Sigmoid colon (tissue), 4 donors: ENCODE measurements around the gene SLC5A9.

Experiments
- CTCF ChIP-seq, 4 experiments: fragments of 450-650 bp in 3 of 4; fragments of 200-600 bp in 1 of 4; IDR thresholded peaks; one replicate each; pipeline ENCODE4 v1.5.1; 2016 to 2019; ENCODE audit warnings: antibody characterized with exemption in 4 of 4, mild to moderate bottlenecking in 3 of 4, moderate library complexity in 2 of 4
- EP300 ChIP-seq, 4 donors: sonication (generic); formaldehyde crosslinking; IDR thresholded peaks; one replicate each; pipeline ENCODE4 v1.6.1; 2017; ENCODE audit warnings: antibody characterized with exemption in 4 of 4
- POLR2A ChIP-seq, 2 donors: fragments of 450-650 bp; IDR thresholded peaks; one replicate each; pipeline ENCODE4 v1.6.1; 2016; ENCODE audit warnings: antibody characterized with exemption in 2 of 2, mild to moderate bottlenecking in 2 of 2, moderate library complexity in 2 of 2
- POLR2AphosphoS5 ChIP-seq, 4 donors: sonication (generic); formaldehyde crosslinking; IDR thresholded peaks; one replicate each; pipeline ENCODE4 v1.6.1; 2017; ENCODE audit warnings: antibody characterized with exemption in 4 of 4

- TF ChIP-seq CTCF (IDR thresholded peaks at IDR 0.05), result no peak
- TF ChIP-seq POLR2A (IDR thresholded peaks at IDR 0.05), result no peak
- no peak for TF ChIP-seq POLR2AphosphoS5 (IDR thresholded peaks at IDR 0.05)
- TF ChIP-seq EP300 (IDR thresholded peaks at IDR 0.05), result no peak
Measured at GRCh38 chr1:48205522-48205921, 17.0 kb upstream of the SLC5A9 start.
